ENCODE data around the gene FHOD3.

The FHOD3 gene

GRCh38 chr18:36576339-36576738 lies 278.8 kb downstream of the FHOD3 start:
- no peak for TF ChIP-seq CTCF (IDR thresholded peaks at IDR 0.05; ENCODE audit: low read depth, low read length)
- DNase-seq (ENCODE audit: extremely low read depth, low read depth): no peak

GRCh38 chr18:36578871-36579710 lies 281.6 kb downstream of the FHOD3 start:
- TF ChIP-seq CTCF (IDR thresholded peaks at IDR 0.05; ENCODE audit: low read depth, low read length): no peak
- peak; percentile 62 for DNase-seq (ENCODE audit: extremely low read depth, low read depth)

GRCh38 chr18:36580266-36580665 lies 282.8 kb downstream of the FHOD3 start:
- peak; percentile 32 for DNase-seq (ENCODE audit: extremely low read depth, low read depth)
- TF ChIP-seq CTCF (IDR thresholded peaks at IDR 0.05; ENCODE audit: low read depth, low read length): peak; percentile 11; the same call in 1 of the 2 replicates

GRCh38 chr18:36580874-36581750 lies 283.6 kb downstream of the FHOD3 start:
- no peak for TF ChIP-seq CTCF (IDR thresholded peaks at IDR 0.05; ENCODE audit: low read depth, low read length)
- DNase-seq (ENCODE audit: extremely low read depth, low read depth): peak; percentile 75

DNA sequence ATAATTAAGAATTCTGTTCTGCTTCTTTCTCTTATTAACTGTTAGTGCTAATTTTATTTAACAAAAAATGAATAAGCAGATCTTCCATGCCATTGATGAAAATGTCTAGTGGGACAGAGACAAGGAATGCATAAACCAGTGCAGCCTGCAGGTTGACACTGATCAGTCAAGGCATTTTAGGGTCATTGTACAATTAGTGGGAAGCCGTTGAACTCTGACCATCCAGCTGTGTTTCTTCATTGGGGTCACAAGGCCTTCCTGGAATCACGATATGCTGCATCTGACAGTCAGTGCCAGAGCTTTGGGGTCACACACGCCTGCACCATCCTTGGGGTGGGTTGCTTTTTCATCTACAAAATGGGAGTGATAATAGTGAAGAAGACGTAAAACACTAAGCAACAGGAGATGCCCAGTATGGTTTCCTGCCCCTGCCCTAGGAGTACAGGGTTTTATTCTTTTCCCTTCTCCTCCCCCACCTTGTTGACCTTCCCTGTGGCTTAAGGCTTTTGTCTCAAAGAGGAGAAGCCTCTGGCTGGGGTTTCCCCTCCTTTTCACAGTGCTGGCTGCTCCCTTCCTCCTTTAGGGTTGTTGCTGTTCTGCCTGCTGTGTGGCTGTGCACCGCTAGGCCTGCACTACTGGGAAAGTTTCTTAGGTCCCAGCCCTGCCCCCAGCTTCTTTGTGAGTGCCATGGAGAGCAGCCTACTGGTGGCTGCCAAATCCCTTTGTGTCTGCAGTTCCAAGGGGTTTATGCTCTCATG lies 285.7 kb downstream of the FHOD3 start:
- no peak for DNase-seq (ENCODE audit: extremely low read depth, low read depth)
- no peak for TF ChIP-seq CTCF (IDR thresholded peaks at IDR 0.05; ENCODE audit: low read depth, low read length)

DNA sequence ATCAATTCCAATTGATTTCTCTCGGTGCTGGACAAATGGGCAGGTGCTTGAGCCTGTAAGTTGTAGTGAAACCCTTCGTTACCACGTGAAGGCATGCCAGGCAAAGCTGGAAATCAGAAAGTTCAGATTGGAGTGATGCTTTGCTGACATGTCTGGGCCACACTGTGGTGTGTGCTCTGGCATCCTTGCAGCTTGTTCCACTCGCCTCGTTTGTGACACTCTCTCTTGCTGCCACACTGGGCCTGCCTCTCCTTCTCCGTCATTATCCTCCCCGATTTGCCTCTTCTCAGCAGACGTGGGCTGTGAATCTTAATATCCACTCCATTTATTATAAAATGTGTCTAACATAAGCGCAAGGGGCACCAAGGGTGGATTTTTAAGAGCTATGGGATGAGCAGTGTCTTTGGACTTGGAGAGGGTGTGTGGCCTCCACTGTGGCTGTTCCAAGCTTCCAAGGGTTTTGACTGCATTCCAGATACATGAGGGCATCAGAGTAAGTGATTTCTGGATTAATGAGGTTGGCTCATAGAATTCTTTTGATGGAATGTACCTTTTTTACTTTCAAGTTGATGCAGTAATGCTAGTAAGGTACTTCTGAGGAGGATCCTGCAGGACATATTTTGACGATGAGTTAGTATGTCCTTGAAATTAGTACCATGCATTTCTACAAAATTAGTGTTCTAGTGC lies 292.5 kb downstream of the FHOD3 start:
- no peak for DNase-seq (ENCODE audit: extremely low read depth, low read depth)
- TF ChIP-seq CTCF (IDR thresholded peaks at IDR 0.05; ENCODE audit: low read depth, low read length): no peak

Measured in AG09319 (cell line).